Fibroblast of lung (primary cell): Measurements from ENCODE around the gene PLCXD3. TPM values are rescaled to one million over a fixed set of nuclear protein-coding genes. Genes with fewer than 3 reads are reported as not detected.

ENCODE experiments used
- DNase-seq, 2 donors: peaks; one replicate each; pipeline versions ENCODE4 v3.0.0 to v3.0.0-alpha.2; 2010; ENCODE audit warnings: low read depth in 2 of 2
- H2AFZ ChIP-seq: 2 replicates; pipeline ENCODE4 v1.5.1; 2012; ENCODE audit warnings: low read length, control low read depth, inconsistent platforms
- H3K27ac ChIP-seq: 2 replicates; pipeline ENCODE4 v1.5.1; 2011; ENCODE audit warnings: low read length, control low read depth; ENCODE audit not compliant: insufficient read depth
- H3K27me3 ChIP-seq: 2 replicates; pipeline ENCODE4 v1.5.1; 2011; ENCODE audit warnings: mild to moderate bottlenecking, low read length; ENCODE audit not compliant: control insufficient read depth, insufficient read depth
- H3K36me3 ChIP-seq: 2 replicates; pipeline ENCODE4 v1.5.1; 2011; ENCODE audit warnings: low read length; ENCODE audit not compliant: control insufficient read depth, insufficient read depth
- H3K4me1 ChIP-seq: 2 replicates; pipeline ENCODE4 v1.5.1; 2011; ENCODE audit warnings: low read length; ENCODE audit not compliant: control insufficient read depth, insufficient read depth; ENCODE audit errors: extremely low read depth
- H3K4me2 ChIP-seq: 2 replicates; pipeline ENCODE4 v1.5.1; 2011; ENCODE audit warnings: low read length, control low read depth; ENCODE audit not compliant: insufficient read depth; ENCODE audit errors: extremely low read depth
- H3K4me3 ChIP-seq, 4 experiments: fragments of 200-600 bp in 1 of 4; sonication (generic) in 1 of 4; replicated peaks in 1 of 4; 2 replicates each; pipeline ENCODE4 v1.5.1; 2011 to 2016; ENCODE audit warnings: low read length in 4 of 4, low read depth in 3 of 4, mild to moderate bottlenecking in 3 of 4, control low read depth in 2 of 4, inconsistent platforms in 1 of 4, mixed read lengths in 1 of 4; ENCODE audit not compliant: insufficient read depth in 1 of 4; ENCODE audit errors: control extremely low read depth in 1 of 4
- H3K79me2 ChIP-seq: 2 replicates; pipeline ENCODE4 v1.5.1; 2012; ENCODE audit warnings: mild to moderate bottlenecking, low read length, inconsistent platforms; ENCODE audit not compliant: control insufficient read depth, insufficient read depth
- H3K9ac ChIP-seq: 2 replicates; pipeline ENCODE4 v1.5.1; 2011; ENCODE audit warnings: mild to moderate bottlenecking, low read length, control low read depth; ENCODE audit not compliant: insufficient read depth
- H3K9me3 ChIP-seq: 2 replicates; pipeline ENCODE4 v1.5.1; 2012; ENCODE audit warnings: low read depth, low read length; ENCODE audit not compliant: control insufficient read depth, insufficient read depth
- H4K20me1 ChIP-seq: 2 replicates; pipeline ENCODE4 v1.5.1; 2011; ENCODE audit warnings: low read length; ENCODE audit not compliant: control insufficient read depth, insufficient read depth; ENCODE audit errors: extremely low read depth
- EZH2 ChIP-seq: IDR thresholded peaks from 2 replicates; pipeline ENCODE4 v1.5.1; 2012; ENCODE audit warnings: low read length, control low read depth, mild to moderate bottlenecking; ENCODE audit errors: missing control alignments
- polyA minus RNA-seq: library from RNA; depleted of rRNA, polyadenylated mRNA; stranded (reverse); fragments of >200 nt; gene quantifications from 2 replicates; pipeline ENCODE4 v1.2.3, GENCODE V29; 2011; ENCODE audit warnings: low replicate concordance
- polyA plus RNA-seq, 2 donors: library from polyadenylated mRNA; depleted of rRNA in 1 of 2; stranded (reverse) in 1 of 2; unstranded in 1 of 2; fragments of >200 nt; gene quantifications; 2 replicates each; pipeline ENCODE4 v1.2.1, GENCODE V29; 2011 to 2012; ENCODE audit warnings: missing spikeins in 1 of 2
- total RNA-seq: library from RNA; depleted of rRNA; stranded (reverse); fragments of >200 nt; gene quantifications from 2 replicates; pipeline ENCODE4 v1.2.1, GENCODE V29; 2014
- TF ChIP-seq, protein P1 (sequence below), 2 donors: IDR thresholded peaks in 1 of 2; conservative IDR thresholded peaks in 1 of 2; 1 replicate in 1 of 2; 2 replicates in 1 of 2; pipeline ENCODE4 v1.5.1; 2011 to 2012; ENCODE audit warnings: low read length in 2 of 2, control low read depth in 1 of 2, inconsistent platforms in 1 of 2, low read depth in 1 of 2, mild to moderate bottlenecking in 1 of 2

Gene PLCXD3, protein sequence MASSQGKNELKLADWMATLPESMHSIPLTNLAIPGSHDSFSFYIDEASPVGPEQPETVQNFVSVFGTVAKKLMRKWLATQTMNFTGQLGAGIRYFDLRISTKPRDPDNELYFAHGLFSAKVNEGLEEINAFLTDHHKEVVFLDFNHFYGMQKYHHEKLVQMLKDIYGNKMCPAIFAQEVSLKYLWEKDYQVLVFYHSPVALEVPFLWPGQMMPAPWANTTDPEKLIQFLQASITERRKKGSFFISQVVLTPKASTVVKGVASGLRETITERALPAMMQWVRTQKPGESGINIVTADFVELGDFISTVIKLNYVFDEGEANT
- 0.26 and 1.3 TPM in 2 replicates for total RNA-seq
- 0.02 and 0.41 TPM in 2 replicates for polyA plus RNA-seq
- polyA plus RNA-seq (2012) = 0.48 TPM in 1 of 2 replicates, not detected in the other
- not detected in 2 replicates for polyA minus RNA-seq

DNA sequence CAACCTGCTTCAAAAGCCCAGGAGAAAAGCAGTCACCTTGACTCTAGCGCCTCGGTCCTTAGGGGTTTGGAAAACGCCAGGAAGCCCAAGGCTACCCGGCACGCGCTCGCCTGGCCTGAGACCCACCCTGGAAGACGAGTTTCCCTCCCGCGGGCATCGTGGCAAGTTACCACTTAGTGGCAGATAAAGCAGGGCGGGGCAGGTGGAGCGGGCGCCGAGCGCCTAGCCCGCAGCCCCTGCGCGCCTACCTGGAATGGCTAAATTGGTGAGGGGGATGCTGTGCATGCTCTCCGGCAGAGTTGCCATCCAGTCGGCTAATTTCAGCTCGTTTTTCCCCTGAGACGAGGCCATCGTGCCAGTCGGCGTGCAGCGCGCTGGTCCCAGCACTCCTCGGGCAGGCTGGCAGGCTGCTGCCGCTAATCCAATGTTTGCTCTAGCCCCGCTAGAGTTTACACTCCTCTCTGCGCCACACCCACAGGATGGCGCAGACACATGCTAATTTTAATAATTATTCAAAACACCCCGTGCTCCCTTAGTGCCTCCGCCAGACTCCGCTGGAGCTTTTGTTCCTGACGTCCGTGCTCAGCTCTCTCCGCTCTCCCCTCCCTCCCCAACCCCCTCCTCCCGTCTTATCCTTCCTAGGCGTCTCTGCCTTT is at the start of gene PLCXD3:
Gene PLCXD3, minus strand, starts transcription at position 426 of the 656 bp plus-strand sequence. Its CDS starts 75 bp downstream, at position 351.
- TF ChIP-seq EZH2 = peak; percentile 24
- TF ChIP-seq, protein P1, sequence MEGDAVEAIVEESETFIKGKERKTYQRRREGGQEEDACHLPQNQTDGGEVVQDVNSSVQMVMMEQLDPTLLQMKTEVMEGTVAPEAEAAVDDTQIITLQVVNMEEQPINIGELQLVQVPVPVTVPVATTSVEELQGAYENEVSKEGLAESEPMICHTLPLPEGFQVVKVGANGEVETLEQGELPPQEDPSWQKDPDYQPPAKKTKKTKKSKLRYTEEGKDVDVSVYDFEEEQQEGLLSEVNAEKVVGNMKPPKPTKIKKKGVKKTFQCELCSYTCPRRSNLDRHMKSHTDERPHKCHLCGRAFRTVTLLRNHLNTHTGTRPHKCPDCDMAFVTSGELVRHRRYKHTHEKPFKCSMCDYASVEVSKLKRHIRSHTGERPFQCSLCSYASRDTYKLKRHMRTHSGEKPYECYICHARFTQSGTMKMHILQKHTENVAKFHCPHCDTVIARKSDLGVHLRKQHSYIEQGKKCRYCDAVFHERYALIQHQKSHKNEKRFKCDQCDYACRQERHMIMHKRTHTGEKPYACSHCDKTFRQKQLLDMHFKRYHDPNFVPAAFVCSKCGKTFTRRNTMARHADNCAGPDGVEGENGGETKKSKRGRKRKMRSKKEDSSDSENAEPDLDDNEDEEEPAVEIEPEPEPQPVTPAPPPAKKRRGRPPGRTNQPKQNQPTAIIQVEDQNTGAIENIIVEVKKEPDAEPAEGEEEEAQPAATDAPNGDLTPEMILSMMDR (conservative IDR thresholded peaks at IDR 0.05 in 1 of 2, IDR thresholded peaks at IDR 0.05 in 1 of 2; ENCODE audit: low read depth in 1 of 2, low read length in 2 of 2) = no peak
- Histone ChIP-seq H3K27me3 (peaks cover 18% of the 10 kb centered on the region), H3K9me3 (no peaks in the 10 kb centered on the region), H4K20me1 (no peaks in the 10 kb centered on the region), H3K27ac (no peak within 1 kb of the TSS), H3K4me3 (peak within 1 kb of the TSS; percentile 30 to 47 (median 42)), H2AFZ (no peak within 1 kb of the TSS), H3K36me3 (no peaks in the 10 kb centered on the region), H3K9ac (no peak within 1 kb of the TSS), H3K4me2 (peak within 1 kb of the TSS; percentile 40), H3K79me2 (no peaks in the 10 kb centered on the region), H3K4me1 (no peaks in the 10 kb centered on the region)
- peak; percentile 8 to 11 for DNase-seq

DNA sequence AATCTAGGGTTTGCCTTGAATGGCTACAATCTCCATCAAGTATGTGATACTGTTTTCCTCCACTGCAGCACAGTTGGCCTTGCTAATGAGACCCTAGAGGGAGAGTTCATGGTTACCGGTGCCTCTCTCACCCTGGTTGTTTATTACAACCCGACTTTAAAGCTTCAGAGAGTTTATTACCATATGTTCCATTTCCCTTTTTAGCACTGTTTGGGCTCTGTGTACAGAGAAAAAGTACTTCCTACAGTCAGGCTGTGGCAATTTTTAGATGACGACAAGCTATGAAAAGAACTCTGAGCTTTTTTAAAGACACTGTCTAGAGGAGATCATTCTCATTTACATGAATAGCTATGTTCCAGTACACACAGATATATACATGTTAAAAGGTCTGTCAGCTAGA is 48.8 kb upstream of the PLCXD3 start:
- TF ChIP-seq, protein P1 (conservative IDR thresholded peaks at IDR 0.05 in 1 of 2, IDR thresholded peaks at IDR 0.05 in 1 of 2; ENCODE audit: low read depth in 1 of 2, low read length in 2 of 2) = no peak
- TF ChIP-seq EZH2 = no peak
- no peaks in the 10 kb centered on the region for H3K4me1 ChIP-seq

DNA sequence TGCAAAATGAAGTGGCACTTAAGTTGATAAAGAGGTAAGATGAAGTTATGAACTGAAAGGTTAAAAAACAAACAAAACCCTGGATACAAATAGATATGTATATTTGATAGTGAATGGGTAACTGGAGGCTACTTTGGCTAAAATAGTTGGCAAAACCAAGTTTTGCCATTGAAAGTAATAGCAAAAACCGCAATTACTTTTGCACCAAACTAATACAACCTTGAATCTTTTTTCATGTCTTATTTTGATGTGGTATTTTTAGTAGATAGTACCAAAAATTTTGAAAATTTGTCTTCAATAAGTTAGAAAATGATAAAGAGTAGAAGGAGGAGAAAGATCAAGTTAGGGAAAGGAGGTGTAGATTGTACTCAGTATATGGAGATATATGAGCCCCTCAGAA is 47.9 kb upstream of the PLCXD3 start:
- Histone ChIP-seq H3K79me2 (no peaks in the 10 kb centered on the region), H2AFZ (no peak overlapping the region), H3K27me3 (no peaks in the 10 kb centered on the region), H3K9ac (no peak overlapping the region), H4K20me1 (no peaks in the 10 kb centered on the region), H3K4me1 (no peaks in the 10 kb centered on the region), H3K4me2 (no peak overlapping the region), H3K4me3 (no peak overlapping the region), H3K9me3 (no peaks in the 10 kb centered on the region), H3K36me3 (no peaks in the 10 kb centered on the region), H3K27ac (no peak overlapping the region)
- no peak for DNase-seq
- TF ChIP-seq, protein P1 (conservative IDR thresholded peaks at IDR 0.05 in 1 of 2, IDR thresholded peaks at IDR 0.05 in 1 of 2; ENCODE audit: low read depth in 1 of 2, low read length in 2 of 2) = no peak
- no peak for TF ChIP-seq EZH2

More for the DNA sequence above, 48.8 kb upstream of the PLCXD3 start:
- Histone ChIP-seq H3K27me3 (no peaks in the 10 kb centered on the region), H3K27ac (no peak overlapping the region), H3K79me2 (no peaks in the 10 kb centered on the region), H3K4me3 (no peak overlapping the region), H3K9me3 (no peaks in the 10 kb centered on the region), H3K9ac (no peak overlapping the region), H4K20me1 (no peaks in the 10 kb centered on the region), H3K4me2 (no peak overlapping the region), H2AFZ (no peak overlapping the region), H3K36me3 (no peaks in the 10 kb centered on the region)
- DNase-seq = no peak
